HG02798 (cell line): ENCODE results near the gene CARD11.

Experiments used
- ATAC-seq: cut with Tn5 transposase; IDR thresholded peaks from one replicate; pipeline ENCODE4 v1.9.1; 2021; ENCODE audit warnings: mild to moderate bottlenecking; ENCODE audit not compliant: unreplicated experiment, poor library complexity

Gene CARD11

GRCh38 chr7:2952316-2952715 is 91.4 kb downstream of the CARD11 start:
- no peak for ATAC-seq

GRCh38 chr7:2950578-2950977 is 93.1 kb downstream of the CARD11 start:
- no peak for ATAC-seq

- ATAC-seq, result no peak
These were observed 94.9 kb downstream of the CARD11 start for GRCh38 chr7:2948749-2949148.

GRCh38 chr7:2947058-2947780 is 96.4 kb downstream of the CARD11 start:
- no peak for ATAC-seq

GRCh38 chr7:2945171-2945570 is 98.5 kb downstream of the CARD11 start:
- ATAC-seq, result no peak

GRCh38 chr7:2944739-2945138 is 98.9 kb downstream of the CARD11 start:
- no peak for ATAC-seq

GRCh38 chr7:2943851-2944601 is 99.6 kb downstream of the CARD11 start:
- no peak for ATAC-seq

- ATAC-seq, result no peak
These were observed 102.3 kb downstream of the CARD11 start for GRCh38 chr7:2941216-2941859.

- no peak for ATAC-seq
These were observed 103.2 kb downstream of the CARD11 start for GRCh38 chr7:2940466-2940865.

- ATAC-seq, result no peak
These were observed 104.3 kb downstream of the CARD11 start for GRCh38 chr7:2939193-2939885.

- ATAC-seq, result no peak
These were observed 105.0 kb downstream of the CARD11 start for GRCh38 chr7:2938514-2939192.

GRCh38 chr7:2937701-2938513 is 105.8 kb downstream of the CARD11 start:
- no peak for ATAC-seq

- no peak for ATAC-seq
These were observed 106.6 kb downstream of the CARD11 start for GRCh38 chr7:2936891-2937580.

GRCh38 chr7:2936301-2936700 is 107.4 kb downstream of the CARD11 start:
- ATAC-seq, result no peak

- ATAC-seq, result no peak
These were observed 108.5 kb downstream of the CARD11 start for GRCh38 chr7:2934984-2935740.

- no peak for ATAC-seq
These were observed 109.4 kb downstream of the CARD11 start for GRCh38 chr7:2934211-2934731.

GRCh38 chr7:2932402-2933251 is 111.0 kb downstream of the CARD11 start:
- ATAC-seq, result no peak
